Keratinocyte (primary cell): ENCODE data around the gene RNF130. TPM values are rescaled to one million over a fixed set of nuclear protein-coding genes. Genes with fewer than 3 reads are reported as not detected.
"Not testable (repeated sequence)": the region's sequence is repeated elsewhere in the genome, so short reads cannot be mapped to it uniquely, and the experiment has no call there.

Source experiments
- DNase-seq: peaks from one replicate; pipeline ENCODE4 v3.0.0-alpha.2; 2011; ENCODE audit warnings: low read depth, missing footprints, low spot score
- FAIRE-seq: peaks from 2 replicates; lab custom pipeline; 2011; peaks lifted over from hg19 to GRCh38; lab: Jason Lieb, UNC
- H2AFZ ChIP-seq: 2 replicates; pipeline ENCODE4 v1.6.0; 2012; ENCODE audit warnings: low read length, control low read depth, inconsistent platforms; ENCODE audit not compliant: control insufficient read depth
- H3K27ac ChIP-seq: 2 replicates; pipeline ENCODE4 v1.5.1; 2011; ENCODE audit warnings: low read length; ENCODE audit not compliant: control insufficient read depth, insufficient read depth
- H3K27me3 ChIP-seq: 3 replicates; pipeline ENCODE4 v1.6.0; 2011; ENCODE audit warnings: low read length; ENCODE audit not compliant: control insufficient read depth, insufficient read depth; ENCODE audit errors: extremely low read depth
- H3K36me3 ChIP-seq, 2 experiments: 2 replicates in 1 of 2; 3 replicates in 1 of 2; pipeline ENCODE4 v1.5.1; 2011; ENCODE audit warnings: low read length in 2 of 2, mild to moderate bottlenecking in 1 of 2; ENCODE audit not compliant: control insufficient read depth in 2 of 2, insufficient read depth in 2 of 2; ENCODE audit errors: extremely low read depth in 1 of 2
- H3K4me1 ChIP-seq: 3 replicates; pipeline ENCODE4 v1.5.1; 2011; ENCODE audit warnings: low read length; ENCODE audit not compliant: control insufficient read depth, insufficient read depth; ENCODE audit errors: extremely low read depth
- H3K4me2 ChIP-seq: 3 replicates; pipeline ENCODE4 v1.6.0; 2011; ENCODE audit warnings: low read depth, low read length; ENCODE audit not compliant: control insufficient read depth, insufficient read depth; ENCODE audit errors: extremely low read depth
- H3K4me3 ChIP-seq, 3 experiments: fragments of 200-600 bp in 1 of 3; sonication (generic) in 1 of 3; 2 replicates in 2 of 3; 3 replicates in 1 of 3; pipeline ENCODE4 v1.5.1; 2011 to 2016; ENCODE audit warnings: low read length in 3 of 3, mild to moderate bottlenecking in 3 of 3, control low read depth in 2 of 3, inconsistent platforms in 1 of 3, low read depth in 1 of 3, mixed read lengths in 1 of 3, mixed run types in 1 of 3, moderate library complexity in 1 of 3; ENCODE audit not compliant: control insufficient read depth in 2 of 3, insufficient read depth in 2 of 3; ENCODE audit errors: extremely low read depth in 1 of 3
- H3K79me2 ChIP-seq: 2 replicates; pipeline ENCODE4 v1.6.0; 2012; ENCODE audit warnings: low read length; ENCODE audit not compliant: control insufficient read depth, insufficient read depth
- H3K9ac ChIP-seq: 3 replicates; pipeline ENCODE4 v1.6.0; 2011; ENCODE audit warnings: low read length; ENCODE audit not compliant: control insufficient read depth, insufficient read depth; ENCODE audit errors: extremely low read depth
- H3K9me1 ChIP-seq: 3 replicates; pipeline ENCODE4 v1.6.0; 2011; ENCODE audit warnings: low read length; ENCODE audit not compliant: control insufficient read depth, insufficient read depth; ENCODE audit errors: extremely low read depth
- H3K9me3 ChIP-seq: 2 replicates; pipeline ENCODE4 v1.5.1; 2012; ENCODE audit warnings: low read depth, low read length; ENCODE audit not compliant: control insufficient read depth
- H4K20me1 ChIP-seq: 3 replicates; pipeline ENCODE4 v1.6.0; 2011; ENCODE audit warnings: low read length; ENCODE audit not compliant: control insufficient read depth, insufficient read depth; ENCODE audit errors: extremely low read depth
- EZH2 ChIP-seq: IDR thresholded peaks from one replicate; pipeline ENCODE4 v1.6.1; 2012; ENCODE audit warnings: inconsistent platforms, mild to moderate bottlenecking, low read length, moderate library complexity
- dilution Hi-C: fragments of 300-500 bp; cut with MboI; formaldehyde crosslinking; loops from one replicate; pipeline ENCODE4 v1.7.0; 2020; ENCODE audit warnings: low sequenced_read_pairs; ENCODE audit not compliant: extremely low pct_ligation_motif_present
- polyA plus RNA-seq, 5 experiments: library from polyadenylated mRNA; depleted of rRNA in 3 of 5; stranded (reverse) in 3 of 5; stranded (forward) in 1 of 5; unstranded in 1 of 5; fragments of >200 nt; gene quantifications; 1 replicate in 1 of 5; 2 replicates in 3 of 5; 3 replicates in 1 of 5; pipeline versions ENCODE4 v1.2.1 to v1.2.3, GENCODE V29; 2011 to 2012; ENCODE audit warnings: missing spikeins in 2 of 5, low read depth in 1 of 5, low replicate concordance in 1 of 5
- TF ChIP-seq, protein P1 (sequence below), 3 experiments: IDR thresholded peaks in 1 of 3; conservative IDR thresholded peaks in 1 of 3; optimal IDR thresholded peaks in 1 of 3; 2 replicates in 2 of 3; 3 replicates in 1 of 3; pipeline versions ENCODE3 to v1.5.1; 2011; ENCODE audit warnings: low read length in 3 of 3, mild to moderate bottlenecking in 3 of 3, moderate library complexity in 2 of 3, control low read depth in 1 of 3, inconsistent platforms in 1 of 3; ENCODE audit not compliant: insufficient read depth in 2 of 3; ENCODE audit errors: extremely low read depth in 1 of 3

The RNF130 gene
- polyA plus RNA-seq, 1 donor (not counting 4 experiments of a cell fraction or from before 2014, with no cell fraction given), result 20.0 TPM

DNA sequence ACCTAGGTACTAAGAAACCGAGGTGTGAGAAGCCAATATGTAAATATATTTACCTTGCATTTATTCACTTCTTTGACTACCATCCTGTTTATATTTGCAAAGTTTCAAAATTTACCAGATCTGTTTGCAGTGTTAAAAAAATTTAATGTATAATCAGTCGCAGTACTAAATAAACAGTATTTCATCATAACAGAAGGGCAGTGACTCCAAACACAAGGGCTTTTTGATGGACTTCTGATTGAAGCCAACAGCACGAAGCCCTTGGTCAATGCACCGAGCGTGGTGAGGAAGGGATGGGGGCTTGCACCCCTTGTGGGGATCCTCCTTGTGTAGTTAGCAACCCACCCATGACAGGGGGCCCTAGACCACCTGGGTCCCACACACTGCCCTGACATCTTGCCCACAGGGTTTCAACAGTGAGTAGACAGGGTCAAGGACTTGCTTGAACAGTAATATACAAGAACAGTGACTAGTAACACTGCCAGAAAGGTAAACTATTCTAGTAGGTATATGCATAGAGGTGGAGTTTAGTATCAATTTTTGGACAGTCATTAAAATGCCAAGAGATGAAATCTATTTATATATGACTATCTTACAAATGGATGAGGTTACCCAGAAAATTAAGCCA lies 111.2 kb downstream of the RNF130 start:
- no peaks in the 10 kb centered on the region for H3K36me3 ChIP-seq
- no peaks in the 10 kb centered on the region for H3K27me3 ChIP-seq
- dilution Hi-C loops, result no loop called here
- FAIRE-seq (no peak), DNase-seq (no peak)
- no peak overlapping the region for H3K4me2 ChIP-seq
- no peak overlapping the region for H3K27ac ChIP-seq
- H3K9me3 ChIP-seq, result no peaks in the 10 kb centered on the region
- H4K20me1 ChIP-seq, result no peaks in the 10 kb centered on the region
- H3K9me1 ChIP-seq, result no peaks in the 10 kb centered on the region
- H3K4me1 ChIP-seq, result no peaks in the 10 kb centered on the region
- H3K79me2 ChIP-seq, result no peaks in the 10 kb centered on the region
- H3K4me3 ChIP-seq, result no peak overlapping the region
- TF ChIP-seq, protein P1, sequence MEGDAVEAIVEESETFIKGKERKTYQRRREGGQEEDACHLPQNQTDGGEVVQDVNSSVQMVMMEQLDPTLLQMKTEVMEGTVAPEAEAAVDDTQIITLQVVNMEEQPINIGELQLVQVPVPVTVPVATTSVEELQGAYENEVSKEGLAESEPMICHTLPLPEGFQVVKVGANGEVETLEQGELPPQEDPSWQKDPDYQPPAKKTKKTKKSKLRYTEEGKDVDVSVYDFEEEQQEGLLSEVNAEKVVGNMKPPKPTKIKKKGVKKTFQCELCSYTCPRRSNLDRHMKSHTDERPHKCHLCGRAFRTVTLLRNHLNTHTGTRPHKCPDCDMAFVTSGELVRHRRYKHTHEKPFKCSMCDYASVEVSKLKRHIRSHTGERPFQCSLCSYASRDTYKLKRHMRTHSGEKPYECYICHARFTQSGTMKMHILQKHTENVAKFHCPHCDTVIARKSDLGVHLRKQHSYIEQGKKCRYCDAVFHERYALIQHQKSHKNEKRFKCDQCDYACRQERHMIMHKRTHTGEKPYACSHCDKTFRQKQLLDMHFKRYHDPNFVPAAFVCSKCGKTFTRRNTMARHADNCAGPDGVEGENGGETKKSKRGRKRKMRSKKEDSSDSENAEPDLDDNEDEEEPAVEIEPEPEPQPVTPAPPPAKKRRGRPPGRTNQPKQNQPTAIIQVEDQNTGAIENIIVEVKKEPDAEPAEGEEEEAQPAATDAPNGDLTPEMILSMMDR (optimal IDR thresholded peaks at IDR 0.05 in 1 of 3, IDR thresholded peaks at IDR 0.05 in 1 of 3, conservative IDR thresholded peaks at IDR 0.05 in 1 of 3; ENCODE audit: extremely low read depth in 1 of 3, insufficient read depth in 2 of 3, low read length in 3 of 3), result no peak
- TF ChIP-seq EZH2, result no peak
- no peak overlapping the region for H3K9ac ChIP-seq
- H2AFZ ChIP-seq, result no peak overlapping the region

DNA sequence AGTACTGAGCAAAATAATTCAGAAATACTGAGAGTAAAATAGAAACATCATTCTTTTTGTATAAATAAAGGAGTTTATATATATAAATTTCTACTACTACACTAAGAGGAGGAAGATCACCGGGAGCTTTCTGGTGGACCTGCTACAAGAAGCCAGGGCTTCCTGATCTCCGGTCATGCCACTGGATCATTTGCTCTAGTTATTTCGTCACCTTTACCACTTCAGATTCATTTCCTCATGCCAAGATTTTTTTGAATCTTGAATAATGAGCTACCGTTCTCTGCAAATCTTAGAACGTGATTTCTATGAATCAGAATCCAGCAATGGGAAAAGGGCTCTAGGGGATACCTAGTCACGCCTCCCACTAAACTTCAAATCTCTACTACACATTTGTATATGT lies 111.9 kb downstream of the RNF130 start:
- H3K36me3 ChIP-seq, result no peaks in the 10 kb centered on the region
- dilution Hi-C loops, result no loop called here
- DNase-seq, result no peak

DNA sequence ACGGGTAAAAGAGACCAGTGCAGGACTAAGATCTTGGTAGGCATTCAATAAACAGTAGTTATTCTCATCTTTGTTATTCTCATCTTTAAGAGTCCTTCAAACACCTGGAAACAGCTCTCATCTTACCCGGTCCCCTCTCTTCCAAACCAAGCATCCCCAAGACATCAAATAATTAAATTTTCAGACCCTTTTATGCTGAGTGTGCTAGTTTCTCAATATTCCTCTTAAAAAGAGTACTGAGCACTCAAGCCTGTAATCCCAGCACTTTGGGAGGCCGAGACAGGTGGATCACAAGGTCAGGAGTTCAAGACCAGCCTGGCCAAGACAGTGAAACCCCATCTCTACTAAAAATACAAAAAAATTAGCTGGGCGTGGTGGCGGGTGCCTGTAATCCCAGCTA lies 112.4 kb downstream of the RNF130 start:
- H4K20me1 ChIP-seq, FAIRE-seq, H3K4me1 ChIP-seq, H3K79me2 ChIP-seq, H2AFZ ChIP-seq, DNase-seq, H3K9ac ChIP-seq, H3K36me3 ChIP-seq, H3K27ac ChIP-seq, H3K9me3 ChIP-seq, H3K27me3 ChIP-seq, H3K4me3 ChIP-seq, H3K9me1 ChIP-seq, H3K4me2 ChIP-seq, dilution Hi-C loops: not testable (repeated sequence)

More for the DNA sequence above, 111.9 kb downstream of the RNF130 start:
- Histone ChIP-seq H3K9ac (no peak overlapping the region), H3K4me1 (no peaks in the 10 kb centered on the region), H3K4me3 (no peak overlapping the region), H3K9me1 (no peaks in the 10 kb centered on the region), H3K27ac (no peak overlapping the region), H3K4me2 (no peak overlapping the region), H3K9me3 (no peaks in the 10 kb centered on the region), H3K79me2 (no peaks in the 10 kb centered on the region), H2AFZ (no peak overlapping the region), H3K27me3 (no peaks in the 10 kb centered on the region), H4K20me1 (no peaks in the 10 kb centered on the region)
- FAIRE-seq, result no peak
- TF ChIP-seq, protein P1 (optimal IDR thresholded peaks at IDR 0.05 in 1 of 3, IDR thresholded peaks at IDR 0.05 in 1 of 3, conservative IDR thresholded peaks at IDR 0.05 in 1 of 3; ENCODE audit: extremely low read depth in 1 of 3, insufficient read depth in 2 of 3, low read length in 3 of 3), result no peak
- no peak for TF ChIP-seq EZH2
